Ishikawa (cell line): ENCODE data around the gene DAD1.

Source experiments
- CEBPB ChIP-seq: IDR thresholded peaks from 2 replicates; pipeline ENCODE4 v1.6.1; 2012
- EGR1 ChIP-seq: IDR thresholded peaks from 2 replicates; pipeline ENCODE4 v1.6.1; 2012
- EP300 ChIP-seq: IDR thresholded peaks from 2 replicates; pipeline ENCODE4 v1.6.1; 2012; ENCODE audit warnings: borderline replicate concordance
- FOXM1 ChIP-seq: IDR thresholded peaks from 2 replicates; pipeline ENCODE4 v1.6.1; 2012; ENCODE audit warnings: low read depth, borderline replicate concordance
- NFIC ChIP-seq: IDR thresholded peaks from 2 replicates; pipeline ENCODE4 v1.6.1; 2012
- RAD21 ChIP-seq: IDR thresholded peaks from 2 replicates; pipeline ENCODE4 v1.6.1; 2012; ENCODE audit warnings: low read depth
- TAF1 ChIP-seq: IDR thresholded peaks from 2 replicates; pipeline ENCODE4 v1.6.1; 2012; ENCODE audit warnings: low read depth, mild to moderate bottlenecking
- TCF12 ChIP-seq: IDR thresholded peaks from 2 replicates; pipeline ENCODE4 v1.6.1; 2012; ENCODE audit warnings: low read depth
- YY1 ChIP-seq: IDR thresholded peaks from 2 replicates; pipeline ENCODE4 v1.6.1; 2012; ENCODE audit warnings: low read depth
- ZBTB7A ChIP-seq: IDR thresholded peaks from 2 replicates; pipeline ENCODE4 v1.6.1; 2012; ENCODE audit warnings: low read depth
- TF ChIP-seq, protein P1 (sequence below): IDR thresholded peaks from 2 replicates; pipeline ENCODE4 v1.6.1; 2012
- TF ChIP-seq, protein P2 (sequence below): IDR thresholded peaks from 2 replicates; pipeline ENCODE4 v1.6.1; 2012; ENCODE audit warnings: low read depth, mild to moderate bottlenecking
- TF ChIP-seq, protein P3 (sequence below): IDR thresholded peaks from 2 replicates; pipeline ENCODE4 v1.6.1; 2012

- TF ChIP-seq CEBPB, result no peak
- TF ChIP-seq, protein P1, sequence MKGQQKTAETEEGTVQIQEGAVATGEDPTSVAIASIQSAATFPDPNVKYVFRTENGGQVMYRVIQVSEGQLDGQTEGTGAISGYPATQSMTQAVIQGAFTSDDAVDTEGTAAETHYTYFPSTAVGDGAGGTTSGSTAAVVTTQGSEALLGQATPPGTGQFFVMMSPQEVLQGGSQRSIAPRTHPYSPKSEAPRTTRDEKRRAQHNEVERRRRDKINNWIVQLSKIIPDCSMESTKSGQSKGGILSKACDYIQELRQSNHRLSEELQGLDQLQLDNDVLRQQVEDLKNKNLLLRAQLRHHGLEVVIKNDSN, result no peak
- no peak for TF ChIP-seq TAF1
- TF ChIP-seq EGR1, result no peak
- TF ChIP-seq NFIC, result no peak
- no peak for TF ChIP-seq EP300
- TF ChIP-seq, protein P2, sequence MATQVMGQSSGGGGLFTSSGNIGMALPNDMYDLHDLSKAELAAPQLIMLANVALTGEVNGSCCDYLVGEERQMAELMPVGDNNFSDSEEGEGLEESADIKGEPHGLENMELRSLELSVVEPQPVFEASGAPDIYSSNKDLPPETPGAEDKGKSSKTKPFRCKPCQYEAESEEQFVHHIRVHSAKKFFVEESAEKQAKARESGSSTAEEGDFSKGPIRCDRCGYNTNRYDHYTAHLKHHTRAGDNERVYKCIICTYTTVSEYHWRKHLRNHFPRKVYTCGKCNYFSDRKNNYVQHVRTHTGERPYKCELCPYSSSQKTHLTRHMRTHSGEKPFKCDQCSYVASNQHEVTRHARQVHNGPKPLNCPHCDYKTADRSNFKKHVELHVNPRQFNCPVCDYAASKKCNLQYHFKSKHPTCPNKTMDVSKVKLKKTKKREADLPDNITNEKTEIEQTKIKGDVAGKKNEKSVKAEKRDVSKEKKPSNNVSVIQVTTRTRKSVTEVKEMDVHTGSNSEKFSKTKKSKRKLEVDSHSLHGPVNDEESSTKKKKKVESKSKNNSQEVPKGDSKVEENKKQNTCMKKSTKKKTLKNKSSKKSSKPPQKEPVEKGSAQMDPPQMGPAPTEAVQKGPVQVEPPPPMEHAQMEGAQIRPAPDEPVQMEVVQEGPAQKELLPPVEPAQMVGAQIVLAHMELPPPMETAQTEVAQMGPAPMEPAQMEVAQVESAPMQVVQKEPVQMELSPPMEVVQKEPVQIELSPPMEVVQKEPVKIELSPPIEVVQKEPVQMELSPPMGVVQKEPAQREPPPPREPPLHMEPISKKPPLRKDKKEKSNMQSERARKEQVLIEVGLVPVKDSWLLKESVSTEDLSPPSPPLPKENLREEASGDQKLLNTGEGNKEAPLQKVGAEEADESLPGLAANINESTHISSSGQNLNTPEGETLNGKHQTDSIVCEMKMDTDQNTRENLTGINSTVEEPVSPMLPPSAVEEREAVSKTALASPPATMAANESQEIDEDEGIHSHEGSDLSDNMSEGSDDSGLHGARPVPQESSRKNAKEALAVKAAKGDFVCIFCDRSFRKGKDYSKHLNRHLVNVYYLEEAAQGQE, result no peak
- TF ChIP-seq, protein P3, sequence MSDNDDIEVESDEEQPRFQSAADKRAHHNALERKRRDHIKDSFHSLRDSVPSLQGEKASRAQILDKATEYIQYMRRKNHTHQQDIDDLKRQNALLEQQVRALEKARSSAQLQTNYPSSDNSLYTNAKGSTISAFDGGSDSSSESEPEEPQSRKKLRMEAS, result no peak
- no peak for TF ChIP-seq RAD21
- no peak for TF ChIP-seq FOXM1
- TF ChIP-seq ZBTB7A, result no peak
- TF ChIP-seq TCF12, result no peak
- no peak for TF ChIP-seq YY1
Observed at GRCh38 chr14:22515929-22516328, 73.1 kb downstream of the DAD1 start.
